GM21528 (cell line): Measurements from ENCODE around the gene MYG1.
A peak's percentile ranks its signal among the peaks of the same experiment; 100 is the strongest.

ENCODE experiments used
- ATAC-seq: cut with Tn5 transposase; IDR thresholded peaks from one replicate; pipeline ENCODE4 v1.9.1; 2021; ENCODE audit warnings: mild to moderate bottlenecking, moderate library complexity; ENCODE audit not compliant: unreplicated experiment, low FRiP score

The MYG1 gene

GRCh38 chr12:53352331-53353256 is 53.1 kb downstream of the MYG1 start:
- peak; percentile 63 for ATAC-seq

- no peak for ATAC-seq
Measured at GRCh38 chr12:53353257-53353655, 53.8 kb downstream of the MYG1 start.

DNA sequence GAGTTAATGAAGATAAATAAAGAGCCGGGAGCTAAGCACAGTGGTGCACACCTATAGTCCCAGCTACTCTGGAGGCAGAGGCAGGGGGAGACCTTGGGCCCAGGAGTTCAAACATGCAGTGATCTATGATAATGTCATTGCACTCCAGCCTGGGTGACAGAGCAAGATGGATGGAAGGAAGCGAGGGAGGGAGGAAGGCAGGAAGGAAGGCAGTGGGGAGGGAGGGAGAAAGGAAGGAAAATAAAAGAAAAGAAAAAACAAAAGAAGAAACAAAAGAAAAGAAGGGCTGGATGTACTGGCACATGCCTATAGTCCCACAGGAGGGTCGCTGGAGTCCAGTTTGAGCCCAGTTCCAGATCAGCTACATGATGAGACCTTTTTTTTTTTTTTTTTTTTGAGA is 55.6 kb downstream of the MYG1 start:
- no peak for ATAC-seq
